NT2/D1 (cell line): Measurements from ENCODE around the gene LRMDA.

ENCODE experiments used
- DNase-seq: peaks from one replicate; pipeline ENCODE4 v3.0.0-alpha.2; 2011; ENCODE audit warnings: low read depth, low spot score
- H3K27me3 ChIP-seq: 2 replicates; pipeline ENCODE4 v1.6.0; 2011; ENCODE audit warnings: mild to moderate bottlenecking; ENCODE audit not compliant: insufficient read length, insufficient read depth
- H3K36me3 ChIP-seq: 2 replicates; pipeline ENCODE4 v1.6.1; 2011; ENCODE audit warnings: mild to moderate bottlenecking, low read length, mixed read lengths; ENCODE audit not compliant: insufficient read depth, insufficient read length
- H3K4me1 ChIP-seq: 2 replicates; pipeline ENCODE4 v1.5.1; 2011; ENCODE audit not compliant: insufficient read depth, insufficient read length
- H3K4me3 ChIP-seq: 2 replicates; pipeline ENCODE4 v1.5.1; 2011; ENCODE audit warnings: low read depth; ENCODE audit not compliant: insufficient read length
- H3K9ac ChIP-seq: 2 replicates; pipeline ENCODE4 v1.6.0; 2011; ENCODE audit warnings: low read depth; ENCODE audit not compliant: insufficient read length
- H3K9me3 ChIP-seq: 2 replicates; pipeline ENCODE4 v1.5.1; 2011; ENCODE audit warnings: mild to moderate bottlenecking, low read length; ENCODE audit not compliant: insufficient read depth
- SUZ12 ChIP-seq: IDR thresholded peaks from 2 replicates; pipeline ENCODE4 v1.6.1; 2011; ENCODE audit not compliant: insufficient read length, insufficient read depth; ENCODE audit errors: extremely low read depth
- YY1 ChIP-seq: IDR thresholded peaks from 2 replicates; pipeline ENCODE4 v1.6.1; 2011; ENCODE audit not compliant: insufficient read length, insufficient read depth
- ZNF274 ChIP-seq: IDR thresholded peaks from 2 replicates; pipeline ENCODE4 v1.6.1; 2011; ENCODE audit warnings: mild to moderate bottlenecking, low read depth, low read length

LRMDA gene

DNA sequence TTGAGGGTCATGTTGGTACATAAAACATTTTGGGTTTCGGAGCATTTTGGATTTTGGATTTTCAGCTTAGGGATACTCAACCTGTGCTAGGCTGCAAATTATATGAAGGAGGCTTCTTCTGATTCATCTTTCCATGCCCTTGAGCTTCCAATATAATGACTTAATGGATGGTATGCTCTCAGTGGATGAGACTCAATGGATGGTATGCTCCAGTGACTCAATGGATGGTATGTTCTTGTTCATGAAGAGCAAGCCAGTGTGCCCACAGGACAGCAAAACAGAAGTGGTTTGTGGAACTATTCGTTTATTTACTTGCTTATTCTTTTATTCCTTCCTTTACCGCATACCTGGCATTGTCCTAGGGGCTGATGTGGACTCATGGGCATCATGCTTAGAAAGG lies 969.6 kb downstream of the LRMDA start:
- no peak overlapping the region for H3K4me3 ChIP-seq
- no peaks in the 10 kb centered on the region for H3K27me3 ChIP-seq
- TF ChIP-seq YY1 (no peak), SUZ12 (no peak), ZNF274 (no peak)
- H3K4me1 ChIP-seq = no peaks in the 10 kb centered on the region
- no peaks in the 10 kb centered on the region; the same call in 1 of the 2 replicates for H3K9me3 ChIP-seq
- no peaks in the 10 kb centered on the region for H3K36me3 ChIP-seq
- DNase-seq = no peak
- no peak overlapping the region for H3K9ac ChIP-seq

DNA sequence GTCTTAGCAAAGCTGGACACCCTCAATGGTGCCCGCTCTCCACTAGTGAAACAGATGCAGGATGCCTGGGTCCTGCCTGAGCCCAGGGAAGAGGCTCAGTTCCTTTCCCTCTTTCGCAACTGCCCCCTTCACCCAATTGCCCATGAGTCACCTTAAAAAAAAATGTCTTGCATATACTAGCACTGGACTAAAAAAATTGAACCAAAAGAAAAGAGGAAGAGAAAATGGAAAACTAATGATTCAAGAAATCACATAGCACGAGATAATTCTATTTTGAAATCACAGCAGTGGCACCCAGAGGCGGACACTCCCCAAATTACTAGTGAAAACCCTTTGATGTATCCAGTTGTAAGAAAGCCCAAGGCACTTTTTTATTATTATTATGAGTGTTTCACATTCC lies 972.5 kb downstream of the LRMDA start:
- no peak for DNase-seq
- H3K27me3 ChIP-seq = no peaks in the 10 kb centered on the region
- no peaks in the 10 kb centered on the region; the same call in 1 of the 2 replicates for H3K9me3 ChIP-seq
- no peak overlapping the region for H3K4me3 ChIP-seq
- H3K4me1 ChIP-seq = no peaks in the 10 kb centered on the region
- no peak for TF ChIP-seq SUZ12
- H3K36me3 ChIP-seq = no peaks in the 10 kb centered on the region
- no peak overlapping the region for H3K9ac ChIP-seq

DNA sequence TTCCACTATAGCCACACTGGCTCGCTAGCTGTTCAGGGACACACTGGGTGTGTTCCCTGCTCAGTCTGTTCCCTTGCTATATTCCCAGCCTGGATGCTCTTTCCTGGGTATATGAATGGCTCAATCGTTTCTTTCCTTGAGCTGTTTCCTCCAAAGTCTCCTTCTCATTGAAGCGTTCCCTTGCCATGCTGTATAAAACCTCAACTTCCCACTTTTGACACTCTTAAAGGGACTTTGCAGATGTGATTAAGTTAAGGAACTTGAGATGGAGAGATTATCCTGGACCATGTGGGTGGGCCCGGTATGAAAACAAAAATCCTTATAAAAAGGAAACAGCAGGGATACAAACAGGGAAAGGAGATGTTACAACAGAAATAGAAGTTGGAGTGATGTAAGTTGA lies 973.1 kb downstream of the LRMDA start:
- Histone ChIP-seq H3K4me3 (no peak overlapping the region), H3K9ac (no peak overlapping the region), H3K36me3 (no peaks in the 10 kb centered on the region), H3K27me3 (no peaks in the 10 kb centered on the region), H3K4me1 (no peaks in the 10 kb centered on the region), H3K9me3 (no peaks in the 10 kb centered on the region; the same call in 1 of the 2 replicates)
- TF ChIP-seq ZNF274 (no peak), YY1 (no peak), SUZ12 (no peak)
- no peak for DNase-seq

DNA sequence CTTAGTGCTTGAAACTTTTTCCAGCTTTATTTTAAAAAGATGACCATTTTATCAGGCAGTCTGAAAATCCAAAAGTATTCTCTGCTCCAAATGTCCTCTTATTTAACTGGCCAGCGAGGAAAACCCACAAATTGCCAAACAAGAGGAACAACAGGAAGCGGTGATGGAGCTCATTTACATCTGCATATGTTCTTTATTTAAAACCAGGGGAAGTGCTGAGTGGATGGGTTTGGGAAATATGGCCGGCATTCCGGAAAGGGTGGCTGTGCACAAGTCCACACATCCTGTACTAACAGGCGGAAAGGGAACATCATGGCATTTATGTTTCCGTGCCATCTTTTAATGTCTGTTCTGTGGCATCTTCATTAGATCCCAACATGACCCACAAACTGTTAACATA lies 974.5 kb downstream of the LRMDA start:
- Histone ChIP-seq H3K4me3 (no peak overlapping the region), H3K4me1 (no peaks in the 10 kb centered on the region), H3K36me3 (no peaks in the 10 kb centered on the region), H3K27me3 (no peaks in the 10 kb centered on the region), H3K9ac (no peak overlapping the region), H3K9me3 (no peaks in the 10 kb centered on the region; the same call in 1 of the 2 replicates)
- DNase-seq = no peak
- no peak for TF ChIP-seq YY1
- no peak for TF ChIP-seq ZNF274
- no peak for TF ChIP-seq SUZ12

DNA sequence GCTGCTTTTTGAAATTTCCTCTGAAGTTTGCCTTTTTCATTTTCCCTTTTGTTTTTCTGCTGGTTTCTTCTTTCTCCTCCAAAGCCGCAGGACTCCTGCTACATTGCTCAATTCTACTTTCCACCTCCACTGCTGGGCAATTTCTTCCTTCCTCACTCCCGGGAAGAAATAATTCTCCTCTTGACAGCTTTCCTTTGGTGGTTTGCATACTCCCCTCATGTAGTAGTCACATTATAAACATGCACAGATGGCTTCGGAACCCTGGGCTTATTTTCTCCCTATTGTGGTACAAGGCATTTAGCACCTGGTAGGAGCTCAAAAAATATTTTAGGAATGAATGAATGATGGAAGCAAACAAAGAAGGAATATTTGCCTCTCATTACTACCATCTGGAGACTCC lies 977.2 kb downstream of the LRMDA start:
- no peak for DNase-seq
- Histone ChIP-seq H3K9ac (no peak overlapping the region), H3K36me3 (no peaks in the 10 kb centered on the region), H3K4me1 (no peaks in the 10 kb centered on the region), H3K9me3 (no peaks in the 10 kb centered on the region; the same call in 1 of the 2 replicates), H3K27me3 (no peaks in the 10 kb centered on the region), H3K4me3 (no peak overlapping the region)
- TF ChIP-seq YY1 = no peak
- no peak for TF ChIP-seq SUZ12
- no peak for TF ChIP-seq ZNF274

DNA sequence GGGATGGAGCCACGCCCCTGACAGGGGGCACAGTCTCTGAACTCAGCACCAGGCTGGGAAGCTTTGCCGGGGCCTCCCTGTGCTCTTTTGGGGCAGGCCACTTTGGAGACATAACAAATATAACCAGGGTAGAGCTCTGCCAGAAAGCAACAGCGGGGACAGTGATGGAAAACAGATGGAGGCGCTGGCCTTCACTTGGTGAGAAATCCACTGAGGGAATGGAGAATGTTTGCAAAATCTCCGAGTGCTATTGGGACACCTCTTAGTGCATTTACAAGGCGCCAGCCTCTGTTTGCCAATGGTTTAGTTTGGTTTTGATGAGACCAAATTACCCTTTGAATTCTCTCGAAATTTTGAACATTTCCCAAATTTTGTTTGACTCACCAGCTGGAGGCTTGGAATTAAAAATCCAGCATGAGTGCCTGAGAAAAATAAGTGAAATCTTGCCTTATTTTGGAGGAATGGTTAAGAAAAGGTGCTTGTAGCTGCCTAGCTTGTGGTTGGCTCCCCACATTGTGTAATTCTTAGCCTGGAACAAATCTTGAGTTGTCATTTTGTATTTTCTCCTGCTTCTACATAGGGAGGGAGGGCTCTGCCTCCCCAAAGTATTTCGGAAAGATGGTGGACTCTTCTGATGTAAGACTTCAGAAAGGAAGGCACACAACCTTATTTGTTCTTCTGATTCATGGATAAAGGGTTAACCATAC lies 980.5 kb downstream of the LRMDA start:
- H3K27me3 ChIP-seq = no peaks in the 10 kb centered on the region

DNA sequence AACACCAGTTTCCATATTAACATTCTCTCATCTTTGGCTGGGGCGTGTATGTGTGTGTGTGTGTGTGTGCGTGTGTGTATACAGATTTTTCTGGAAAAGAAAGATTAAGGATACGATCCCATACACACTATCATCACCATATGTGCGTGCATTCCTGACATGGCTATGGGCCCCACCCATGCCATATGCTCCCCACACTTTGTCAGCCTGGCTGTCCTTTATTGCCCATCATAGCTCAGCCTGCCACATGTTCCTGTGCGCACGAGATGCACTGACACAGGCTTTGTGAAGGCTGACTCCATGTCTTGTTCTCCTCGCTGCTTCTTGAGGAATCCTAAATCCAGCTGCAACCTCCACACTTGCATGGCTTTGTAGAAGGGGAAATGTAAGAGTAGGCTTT lies 984.1 kb downstream of the LRMDA start:
- DNase-seq = no peak

More for the DNA sequence above, 980.5 kb downstream of the LRMDA start:
- Histone ChIP-seq H3K36me3 (no peaks in the 10 kb centered on the region), H3K4me1 (no peaks in the 10 kb centered on the region), H3K9me3 (no peaks in the 10 kb centered on the region), H3K4me3 (no peak overlapping the region), H3K9ac (no peak overlapping the region)
- DNase-seq = no peak
- TF ChIP-seq ZNF274 (no peak), SUZ12 (no peak), YY1 (no peak)

DNA sequence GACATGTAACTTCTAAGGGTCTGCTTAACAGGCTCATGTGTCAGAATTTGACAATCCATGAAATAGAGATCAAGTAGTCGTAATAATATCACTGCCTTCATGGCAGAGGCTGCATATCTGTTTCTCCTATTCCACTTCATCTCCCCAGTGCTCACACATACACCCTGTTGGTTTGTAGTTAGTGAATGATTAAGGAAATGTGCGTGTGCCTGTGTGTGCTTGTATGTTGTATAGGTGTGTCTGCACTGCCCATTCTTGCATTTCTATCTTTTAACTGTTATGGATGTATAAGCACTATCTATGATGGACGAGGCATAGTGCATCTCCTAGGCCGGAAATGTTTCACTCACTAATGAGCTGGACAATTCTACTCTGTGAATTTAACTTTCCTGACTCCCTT lies 985.2 kb downstream of the LRMDA start:
- TF ChIP-seq ZNF274 (no peak), SUZ12 (no peak), YY1 (no peak)
- Histone ChIP-seq H3K36me3 (no peaks in the 10 kb centered on the region), H3K4me1 (no peaks in the 10 kb centered on the region), H3K27me3 (no peaks in the 10 kb centered on the region), H3K9me3 (no peaks in the 10 kb centered on the region), H3K9ac (no peak overlapping the region), H3K4me3 (no peak overlapping the region)
- no peak for DNase-seq

More for the DNA sequence above, 984.1 kb downstream of the LRMDA start:
- TF ChIP-seq SUZ12 (no peak), ZNF274 (no peak), YY1 (no peak)
- Histone ChIP-seq H3K36me3 (no peaks in the 10 kb centered on the region), H3K9me3 (no peaks in the 10 kb centered on the region), H3K4me3 (no peak overlapping the region), H3K27me3 (no peaks in the 10 kb centered on the region), H3K4me1 (no peaks in the 10 kb centered on the region), H3K9ac (no peak overlapping the region)
